T-cell (primary cell): ENCODE measurements around the gene NUDT9. TPM values are rescaled to one million over a fixed set of nuclear protein-coding genes. Genes with fewer than 3 reads are reported as not detected.
"Not testable (repeated sequence)": the region's sequence is repeated elsewhere in the genome, so short reads cannot be mapped to it uniquely, and the experiment has no call there.

Source experiments
- ATAC-seq, 4 experiments: fragments of 200-7000 bp in 3 of 4; fragments of 150-1000 bp in 1 of 4; cut with Tn5 transposase; replicated peaks in 1 of 4; 1 replicate in 3 of 4; 2 replicates in 1 of 4; pipeline ENCODE4 v1.10.0; 2021; ENCODE audit warnings: moderate library complexity in 3 of 4, mild to moderate bottlenecking in 2 of 4, moderate number of reproducible peaks in 1 of 4
- CTCF ChIA-PET, 2 donors: fragments of 300-600 bp; sonication (Branson Sonifier 250); formaldehyde crosslinking; loops; one replicate each; lab custom pipeline; 2022; ENCODE audit warnings: antibody characterized with exemption in 2 of 2; lab: Charles Lee
- POLR2A ChIA-PET, 2 donors: fragments of 300-600 bp; sonication (Branson Sonifier 250); formaldehyde crosslinking; loops; one replicate each; lab custom pipeline; 2022; ENCODE audit warnings: antibody characterized with exemption in 2 of 2; lab: Charles Lee
- DNase-seq, 35 experiments: peaks; one replicate each; pipeline versions ENCODE4 v3.0.0 to v3.0.0-alpha.2; 2013 to 2023
- H3K27ac ChIP-seq: one replicate; pipeline ENCODE4 v1.5.1; 2013; ENCODE audit warnings: low read length
- H3K27me3 ChIP-seq, 2 experiments: replicated peaks in 1 of 2; 1 replicate in 1 of 2; 2 replicates in 1 of 2; pipeline versions ENCODE4 v1.6.1 to v1.7.0; 2013; ENCODE audit warnings: low read length in 1 of 2, mixed read lengths in 1 of 2; ENCODE audit not compliant: control insufficient read depth in 2 of 2, insufficient read depth in 2 of 2; ENCODE audit errors: extremely low read depth in 1 of 2
- H3K36me3 ChIP-seq, 2 donors: 1 replicate in 1 of 2; 2 replicates in 1 of 2; pipeline versions ENCODE4 v1.6.1 to v1.7.0; 2013; ENCODE audit warnings: low read length in 1 of 2; ENCODE audit not compliant: control insufficient read depth in 2 of 2, insufficient read depth in 1 of 2; ENCODE audit errors: extremely low read depth in 1 of 2
- H3K4me1 ChIP-seq, 2 experiments: 1 replicate in 1 of 2; 2 replicates in 1 of 2; pipeline versions ENCODE4 v1.6.1 to v1.7.0; 2013; ENCODE audit warnings: low read length in 2 of 2, mixed read lengths in 1 of 2; ENCODE audit not compliant: insufficient read depth in 2 of 2, control insufficient read depth in 1 of 2; ENCODE audit errors: extremely low read depth in 1 of 2
- H3K4me3 ChIP-seq, 2 donors: 1 replicate in 1 of 2; 2 replicates in 1 of 2; pipeline versions ENCODE4 v1.5.1 to v1.7.0; 2013; ENCODE audit warnings: mild to moderate bottlenecking in 2 of 2, low read length in 1 of 2, moderate library complexity in 1 of 2; ENCODE audit not compliant: control insufficient read depth in 1 of 2; ENCODE audit errors: extremely low read depth in 1 of 2
- H3K9me3 ChIP-seq: 2 replicates; pipeline ENCODE4 v1.7.0; 2013
- H3K27ac Mint-ChIP-seq, 2 donors: one replicate each; pipeline ENCODE4 v1.8.0; 2020 to 2021; ENCODE audit warnings: mild to moderate bottlenecking in 2 of 2, mixed read lengths in 2 of 2
- H3K27me3 Mint-ChIP-seq, 2 donors: one replicate each; pipeline ENCODE4 v1.8.0; 2021 to 2022; ENCODE audit warnings: mixed read lengths in 2 of 2
- H3K36me3 Mint-ChIP-seq: one replicate; pipeline ENCODE4 v1.8.0; 2021; ENCODE audit warnings: mixed read lengths
- H3K4me1 Mint-ChIP-seq, 3 donors: one replicate each; pipeline ENCODE4 v1.8.0; 2020 to 2022; ENCODE audit warnings: mixed read lengths in 3 of 3, mild to moderate bottlenecking in 1 of 3
- H3K4me3 Mint-ChIP-seq, 3 donors: one replicate each; pipeline ENCODE4 v1.8.0; 2020 to 2022; ENCODE audit warnings: mild to moderate bottlenecking in 3 of 3, mixed read lengths in 3 of 3, moderate library complexity in 3 of 3
- H3K9me3 Mint-ChIP-seq, 3 donors: one replicate each; pipeline ENCODE4 v1.8.0; 2020 to 2022; ENCODE audit warnings: mixed read lengths in 3 of 3
- WGBS: methylation state at CpG from one replicate; pipeline ENCODE4 v1.1.5; 2013; ENCODE audit warnings: missing lambda C conversion rate; ENCODE audit not compliant: insufficient coverage; 5-methylcytosine and 5-hydroxymethylcytosine counted together
- total RNA-seq, 35 experiments: library from RNA in 6 of 35; stranded (reverse) in 6 of 35; fragments of 120-200 nt in 1 of 35; gene quantifications; one replicate each; pipeline versions ENCODE4 v1.2.1 to v1.2.4 and lab custom pipeline; 2013 to 2026

Gene NUDT9
- total RNA-seq, 5 donors from 2014 or later (not counting 1 experiment from before 2014, with no cell fraction given), result 10.1 to 18.0 (median 13.9) TPM

- no peak for ATAC-seq
- H3K4me1 Mint-ChIP-seq, result peaks cover 0 to 3% (median 0%) of the 10 kb centered on the region in 3 donors
- POLR2A ChIA-PET, result no interaction called here
- CTCF ChIA-PET, result no interaction called here
- no peak overlapping the region for H3K4me3 ChIP-seq
- no peaks in the 10 kb centered on the region for H3K36me3 ChIP-seq
- no peak overlapping the region for H3K27ac Mint-ChIP-seq
- peaks cover 1 to 5% of the 10 kb centered on the region in 2 donors for H3K27me3 Mint-ChIP-seq
- H3K4me3 Mint-ChIP-seq, result no peak overlapping the region
- peaks cover 0 to 4% of the 10 kb centered on the region in 2 experiments for H3K27me3 ChIP-seq
- H3K36me3 Mint-ChIP-seq, result peaks cover 5% of the 10 kb centered on the region
- no peak for DNase-seq
- H3K9me3 Mint-ChIP-seq, result peaks cover 0 to 12% (median 0%) of the 10 kb centered on the region in 3 donors
- WGBS, result 79% methylated on average over 2 of the region's 2 CpGs
- no peaks in the 10 kb centered on the region for H3K9me3 ChIP-seq
- no peaks in the 10 kb centered on the region for H3K4me1 ChIP-seq
- H3K27ac ChIP-seq, result no peak overlapping the region
Measured at GRCh38 chr4:87489678-87490077, 67.3 kb downstream of the NUDT9 start.

DNA sequence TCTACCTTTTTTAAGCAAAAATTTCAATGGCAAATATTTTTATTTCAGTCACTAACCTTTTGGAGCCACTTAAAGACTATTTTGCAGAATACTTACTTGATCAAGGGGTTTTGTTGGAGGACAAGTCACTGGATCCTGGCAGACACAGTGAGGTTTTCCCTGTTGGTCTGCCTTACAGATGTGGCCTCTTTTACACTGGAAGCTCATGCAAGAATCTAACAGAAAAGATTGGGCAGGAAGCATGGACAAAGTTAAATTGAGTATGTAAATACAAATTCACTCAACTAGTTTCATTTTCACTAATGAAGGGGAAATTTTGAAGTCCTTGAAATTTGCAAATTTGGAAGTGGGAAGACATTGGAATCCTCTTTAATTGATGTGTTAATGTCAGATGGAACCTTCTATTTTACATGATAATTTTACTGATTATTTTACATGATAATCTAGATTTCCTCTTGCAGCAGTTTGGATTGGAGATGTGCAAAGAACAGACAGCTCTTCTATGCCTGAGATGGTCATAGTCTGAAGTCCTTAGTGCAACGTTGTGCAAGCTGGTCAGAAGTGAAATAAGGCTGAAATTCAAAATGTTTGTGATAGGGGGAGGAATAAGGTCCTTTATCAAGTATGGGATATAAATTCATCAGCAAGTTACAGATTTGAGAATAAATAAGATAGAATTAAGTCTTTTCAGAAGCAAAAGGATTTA lies 68.4 kb downstream of the NUDT9 start:
- H3K27ac Mint-ChIP-seq, result no peak overlapping the region
- no peak overlapping the region for H3K27ac ChIP-seq
- DNase-seq (no peak), ATAC-seq (no peak)
- H3K9me3 Mint-ChIP-seq, result peaks cover 0 to 12% (median 0%) of the 10 kb centered on the region in 3 donors
- H3K4me1 Mint-ChIP-seq, result peaks cover 0 to 3% (median 0%) of the 10 kb centered on the region in 3 donors
- H3K27me3 ChIP-seq, result peaks cover 0 to 4% of the 10 kb centered on the region in 2 experiments
- no peak overlapping the region for H3K4me3 Mint-ChIP-seq
- ChIA-PET CTCF (no interaction called here), POLR2A (no interaction called here)
- no peaks in the 10 kb centered on the region for H3K9me3 ChIP-seq
- 43% methylated on average over 1 of the region's 1 CpG for WGBS
- H3K4me3 ChIP-seq, result no peak overlapping the region
- no peaks in the 10 kb centered on the region for H3K4me1 ChIP-seq
- H3K27me3 Mint-ChIP-seq, result peaks cover 1 to 5% of the 10 kb centered on the region in 2 donors
- peaks cover 5% of the 10 kb centered on the region for H3K36me3 Mint-ChIP-seq
- no peaks in the 10 kb centered on the region for H3K36me3 ChIP-seq

GRCh38 chr4:87491436-87491835 lies 69.1 kb downstream of the NUDT9 start:
- Mint-ChIP-seq H3K9me3 (peaks cover 0 to 12% (median 0%) of the 10 kb centered on the region in 3 donors), H3K4me3 (no peak overlapping the region), H3K36me3 (peaks cover 5% of the 10 kb centered on the region), H3K27ac (no peak overlapping the region), H3K4me1 (peaks cover 0 to 3% (median 0%) of the 10 kb centered on the region in 3 donors), H3K27me3 (peaks cover 1 to 5% of the 10 kb centered on the region in 2 donors)
- H3K9me3 ChIP-seq, result no peaks in the 10 kb centered on the region
- ChIA-PET CTCF (no interaction called here), POLR2A (no interaction called here)
- no peak overlapping the region for H3K27ac ChIP-seq
- DNase-seq, result no peak
- H3K4me1 ChIP-seq, result no peaks in the 10 kb centered on the region
- peaks cover 0 to 4% of the 10 kb centered on the region in 2 experiments for H3K27me3 ChIP-seq
- no CpG with 5 or more reads among the region's 2 CpGs for WGBS
- H3K4me3 ChIP-seq, result no peak overlapping the region
- ATAC-seq, result no peak
- no peaks in the 10 kb centered on the region for H3K36me3 ChIP-seq

DNA sequence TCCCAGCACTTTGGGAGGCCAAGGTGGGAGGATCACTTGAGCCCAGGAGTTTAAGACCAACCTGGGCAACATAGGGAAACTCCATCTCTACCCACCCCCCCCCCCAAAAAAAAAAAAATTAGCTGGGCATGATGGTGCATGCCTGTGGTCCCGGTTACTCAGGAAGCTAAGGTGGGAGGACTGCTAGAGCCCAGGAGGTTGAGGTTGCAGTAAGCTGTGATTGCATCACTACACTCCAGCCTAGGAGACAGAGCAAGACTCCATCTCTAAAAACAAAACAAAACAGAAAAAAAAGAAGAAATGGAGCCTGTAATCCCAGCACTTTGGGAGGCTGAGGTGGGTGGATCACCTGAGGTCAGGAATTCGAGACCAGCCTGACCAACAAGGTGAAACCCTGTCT lies 69.5 kb downstream of the NUDT9 start:
- H3K27me3 ChIP-seq, POLR2A ChIA-PET, ATAC-seq, H3K4me1 Mint-ChIP-seq, H3K36me3 ChIP-seq, CTCF ChIA-PET, H3K4me3 Mint-ChIP-seq, H3K4me1 ChIP-seq, H3K4me3 ChIP-seq, H3K27ac ChIP-seq, H3K9me3 ChIP-seq, H3K27me3 Mint-ChIP-seq, H3K27ac Mint-ChIP-seq, H3K36me3 Mint-ChIP-seq, DNase-seq: not testable (repeated sequence)
- H3K9me3 Mint-ChIP-seq, result peaks cover 0 to 12% (median 0%) of the 10 kb centered on the region in 3 donors
- no CpG with 5 or more reads among the region's 2 CpGs for WGBS

GRCh38 chr4:87493115-87493514 lies 70.7 kb downstream of the NUDT9 start:
- Mint-ChIP-seq H3K36me3 (peaks cover 4% of the 10 kb centered on the region), H3K4me1 (peaks cover 0 to 3% (median 0%) of the 10 kb centered on the region in 3 donors), H3K4me3 (no peak overlapping the region), H3K27ac (no peak overlapping the region), H3K27me3 (peaks cover 0 to 1% of the 10 kb centered on the region in 2 donors), H3K9me3 (peaks cover 0 to 6% (median 0%) of the 10 kb centered on the region in 3 donors)
- peaks cover 0 to 4% of the 10 kb centered on the region in 2 experiments for H3K27me3 ChIP-seq
- H3K36me3 ChIP-seq, result no peaks in the 10 kb centered on the region
- ATAC-seq (no peak), DNase-seq (no peak)
- H3K4me3 ChIP-seq, result no peak overlapping the region
- ChIA-PET POLR2A (no interaction called here), CTCF (interaction anchor here in 1 of 2 donors (0.5 kb wide), 1 partner anchor 138 kb away, joined by 4 read pairs; no protein-coding TSS in a partner anchor)
- no peaks in the 10 kb centered on the region for H3K4me1 ChIP-seq
- H3K27ac ChIP-seq, result no peak overlapping the region
- 100% methylated on average over 1 of the region's 3 CpGs for WGBS
- H3K9me3 ChIP-seq, result no peaks in the 10 kb centered on the region

DNA sequence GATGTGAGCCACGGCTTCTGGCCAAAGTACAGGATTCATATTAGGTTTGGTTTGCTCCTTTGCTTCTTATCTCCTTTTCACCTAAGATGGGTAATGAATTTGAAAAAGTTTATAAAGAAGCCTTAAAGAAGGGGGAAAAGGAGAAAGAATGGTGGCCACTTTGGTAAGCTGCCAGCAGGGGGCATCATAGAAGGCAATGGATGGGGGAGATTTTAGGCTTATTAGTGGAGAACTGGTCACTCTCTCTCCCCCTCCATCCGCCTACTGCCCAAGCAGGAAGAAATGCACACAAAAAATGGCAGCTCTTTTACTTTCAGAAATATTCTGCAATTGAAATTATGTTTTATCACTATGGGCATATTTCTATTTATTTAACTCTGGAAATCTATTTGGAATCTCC lies 74.8 kb downstream of the NUDT9 start:
- H3K27ac ChIP-seq, result no peak overlapping the region
- Mint-ChIP-seq H3K27ac (no peak overlapping the region), H3K27me3 (peaks cover 0 to 1% of the 10 kb centered on the region in 2 donors), H3K4me3 (no peak overlapping the region), H3K4me1 (peaks cover 4 to 12% (median 11%) of the 10 kb centered on the region in 3 donors), H3K36me3 (no peaks in the 10 kb centered on the region), H3K9me3 (peaks cover 0 to 6% (median 0%) of the 10 kb centered on the region in 3 donors)
- ChIA-PET POLR2A (no interaction called here), CTCF (interaction anchor here (0.6 to 1.1 kb wide), 2 partner anchors 133 to 715 kb away, joined by 4 to 5 read pairs; no protein-coding TSS in a partner anchor)
- H3K36me3 ChIP-seq, result no peaks in the 10 kb centered on the region
- ATAC-seq, result no peak
- no peaks in the 10 kb centered on the region for H3K27me3 ChIP-seq
- no peaks in the 10 kb centered on the region for H3K4me1 ChIP-seq
- H3K4me3 ChIP-seq, result no peak overlapping the region
- H3K9me3 ChIP-seq, result no peaks in the 10 kb centered on the region
- DNase-seq, result peak in 6 of 35 experiments; percentile 1 to 27 (median 4)
- 80% methylated on average over 1 of the region's 2 CpGs for whole genome bisulfite sequencing
